Measurements from ENCODE around the gene HK1. TPM values are rescaled to one million over a fixed set of nuclear protein-coding genes. Genes with fewer than 3 reads are reported as not detected.
A peak's percentile ranks its signal among the peaks of the same experiment; 100 is the strongest.
"Not testable (repeated sequence)": the region's sequence is repeated elsewhere in the genome, so short reads cannot be mapped to it uniquely, and the experiment has no call there.

HK1 gene
- total RNA-seq, 1 donor from 2014 or later, result 168 TPM

- intact Hi-C loops (cut with DNase I), result no loop called here
- DNase-seq, result no peak
- no peak for ATAC-seq (ENCODE audit: poor library complexity)
These were observed 14.2 kb downstream of the HK1 start for GRCh38 chr10:69292459-69292858.

- DNase-seq (no peak), ATAC-seq (ENCODE audit: poor library complexity) (no peak)
- intact Hi-C loops (cut with DNase I), result no loop called here
These were observed 16.8 kb downstream of the HK1 start for GRCh38 chr10:69295027-69295636.

- ATAC-seq (ENCODE audit: poor library complexity), result no peak
- intact Hi-C loops (cut with DNase I), result no loop called here
- DNase-seq, result no peak
These were observed 25.3 kb downstream of the HK1 start for GRCh38 chr10:69303632-69304051.

- intact Hi-C loops (cut with DNase I), result no loop called here
- DNase-seq (no peak), ATAC-seq (ENCODE audit: poor library complexity) (no peak)
These were observed 28.1 kb downstream of the HK1 start for GRCh38 chr10:69306421-69306820.

GRCh38 chr10:69307434-69307833 lies 29.1 kb downstream of the HK1 start:
- intact Hi-C loops (cut with DNase I), result no loop called here
- ATAC-seq (ENCODE audit: poor library complexity) (no peak), DNase-seq (no peak)

- ATAC-seq (ENCODE audit: poor library complexity); intact Hi-C loops (cut with DNase I): not testable (repeated sequence)
These were observed 30.0 kb downstream of the HK1 start for GRCh38 chr10:69308304-69308703.

GRCh38 chr10:69311309-69311708 lies 33.0 kb downstream of the HK1 start:
- intact Hi-C loops (cut with DNase I), result no loop called here
- peak; percentile 38 for ATAC-seq (ENCODE audit: poor library complexity)
- DNase-seq, result no peak

More at GRCh38 chr10:69308304-69308703, 30.0 kb downstream of the HK1 start:
- DNase-seq, result not testable (repeated sequence)

- DNase-seq (no peak), ATAC-seq (ENCODE audit: poor library complexity) (no peak)
- intact Hi-C loops (cut with DNase I), result no loop called here
These were observed 34.2 kb downstream of the HK1 start for GRCh38 chr10:69312528-69312927.

GRCh38 chr10:69315100-69315542 lies 36.8 kb downstream of the HK1 start:
- ATAC-seq (ENCODE audit: poor library complexity) (no peak), DNase-seq (no peak)
- intact Hi-C loops (cut with DNase I), result loop anchor here (5.0 kb wide), 1 partner anchor 77 kb away; no protein-coding TSS in a partner anchor

GRCh38 chr10:69315610-69316312 lies 37.5 kb downstream of the HK1 start:
- intact Hi-C loops (cut with DNase I), result loop anchor here (5.0 kb wide), 1 partner anchor 77 kb away; no protein-coding TSS in a partner anchor
- no peak for ATAC-seq (ENCODE audit: poor library complexity)
- no peak for DNase-seq

- ATAC-seq (ENCODE audit: poor library complexity) (no peak), DNase-seq (no peak)
- intact Hi-C loops (cut with DNase I), result loop anchor here (5.0 kb wide), 1 partner anchor 76 kb away; no protein-coding TSS in a partner anchor
These were observed 38.2 kb downstream of the HK1 start for GRCh38 chr10:69316313-69317059.

- no peak for DNase-seq
- intact Hi-C loops (cut with DNase I), result loop anchor here (5.0 kb wide), 1 partner anchor 75 kb away; no protein-coding TSS in a partner anchor
- ATAC-seq (ENCODE audit: poor library complexity), result no peak
These were observed 38.9 kb downstream of the HK1 start for GRCh38 chr10:69317175-69317604.

- DNase-seq (no peak), ATAC-seq (ENCODE audit: poor library complexity) (peak; percentile 16)
- intact Hi-C loops (cut with DNase I), result loop anchor here (5.0 kb wide), 1 partner anchor 75 kb away; no protein-coding TSS in a partner anchor
These were observed 39.4 kb downstream of the HK1 start for GRCh38 chr10:69317626-69318105.

- DNase-seq (peak; percentile 94), ATAC-seq (ENCODE audit: poor library complexity) (peak; percentile 98)
- intact Hi-C loops (cut with DNase I), result loop anchor here (5.0 kb wide), 1 partner anchor 74 kb away; no protein-coding TSS in a partner anchor
These were observed 40.0 kb downstream of the HK1 start for GRCh38 chr10:69318106-69318866.

GRCh38 chr10:69318867-69319727 lies 40.8 kb downstream of the HK1 start:
- intact Hi-C loops (cut with DNase I), result loop anchor here (5.0 kb wide), 1 partner anchor 73 kb away; no protein-coding TSS in a partner anchor
- peak; percentile 68 for ATAC-seq (ENCODE audit: poor library complexity)
- DNase-seq, result peak; percentile 91

GRCh38 chr10:69319841-69320316 lies 41.6 kb downstream of the HK1 start:
- ATAC-seq (ENCODE audit: poor library complexity) (no peak), DNase-seq (no peak)
- intact Hi-C loops (cut with DNase I), result loop anchor here (5.0 kb wide), 1 partner anchor 72 kb away; no protein-coding TSS in a partner anchor

GRCh38 chr10:69320521-69320920 lies 42.2 kb downstream of the HK1 start:
- DNase-seq (no peak), ATAC-seq (ENCODE audit: poor library complexity) (no peak)
- intact Hi-C loops (cut with DNase I), result no loop called here

All from Right ventricle myocardium superior (tissue), 1 donor.